Activated CD8-positive, alpha-beta memory T cell treated with anti-CD3 and anti-CD28 coated beads, Interleukin-2, amount 50 U/mL, for 1 hour (primary cell): Measurements from ENCODE around the gene RALGDS.
"Not testable (repeated sequence)": the region's sequence is repeated elsewhere in the genome, so short reads cannot be mapped to it uniquely, and the experiment has no call there.

Source experiments
- DNase-seq: peaks from one replicate; pipeline ENCODE4 v3.0.0-alpha.2; 2020; ENCODE audit errors: extremely low read depth

Gene RALGDS

DNA sequence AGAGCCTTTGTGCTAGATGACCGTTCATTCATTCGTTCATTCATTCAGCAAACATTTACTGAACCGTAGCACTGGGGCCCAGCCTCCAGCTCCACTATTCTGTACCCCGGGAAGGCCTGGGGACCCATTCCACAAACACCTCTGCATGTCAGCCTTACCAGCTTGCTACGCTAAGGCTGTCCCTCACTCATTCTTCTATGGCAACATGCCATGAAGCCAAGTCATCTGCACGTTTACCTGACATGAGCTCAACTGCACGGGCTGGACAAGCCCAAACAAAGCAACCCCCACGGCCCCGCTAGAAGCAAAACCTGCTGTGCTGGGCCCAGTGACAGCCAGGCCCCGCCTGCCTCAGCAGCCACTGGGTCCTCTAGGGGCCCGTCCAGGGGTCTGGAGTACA lies 53.2 kb downstream of the RALGDS start:
- DNase-seq, result no peak

DNA sequence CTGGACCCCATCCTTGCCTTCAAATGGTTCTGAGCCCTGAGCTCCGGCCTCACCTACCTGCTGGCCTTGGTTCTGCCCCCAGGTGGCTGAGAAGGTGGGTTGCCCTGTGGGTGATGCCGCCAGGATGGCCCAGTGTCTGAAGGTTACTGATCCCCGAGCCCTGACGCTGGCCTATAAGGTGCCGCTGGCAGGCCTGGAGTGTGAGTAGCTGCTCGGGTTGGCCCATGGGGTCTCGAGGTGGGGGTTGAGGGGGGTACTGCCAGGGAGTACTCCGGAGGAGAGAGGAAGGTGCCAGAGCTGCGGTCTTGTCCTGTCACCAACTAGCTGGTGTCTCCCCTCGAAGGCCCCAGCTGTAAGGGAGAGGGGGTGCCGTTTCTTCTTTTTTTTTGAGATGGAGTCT lies 54.0 kb downstream of the RALGDS start:
- DNase-seq, result no peak

DNA sequence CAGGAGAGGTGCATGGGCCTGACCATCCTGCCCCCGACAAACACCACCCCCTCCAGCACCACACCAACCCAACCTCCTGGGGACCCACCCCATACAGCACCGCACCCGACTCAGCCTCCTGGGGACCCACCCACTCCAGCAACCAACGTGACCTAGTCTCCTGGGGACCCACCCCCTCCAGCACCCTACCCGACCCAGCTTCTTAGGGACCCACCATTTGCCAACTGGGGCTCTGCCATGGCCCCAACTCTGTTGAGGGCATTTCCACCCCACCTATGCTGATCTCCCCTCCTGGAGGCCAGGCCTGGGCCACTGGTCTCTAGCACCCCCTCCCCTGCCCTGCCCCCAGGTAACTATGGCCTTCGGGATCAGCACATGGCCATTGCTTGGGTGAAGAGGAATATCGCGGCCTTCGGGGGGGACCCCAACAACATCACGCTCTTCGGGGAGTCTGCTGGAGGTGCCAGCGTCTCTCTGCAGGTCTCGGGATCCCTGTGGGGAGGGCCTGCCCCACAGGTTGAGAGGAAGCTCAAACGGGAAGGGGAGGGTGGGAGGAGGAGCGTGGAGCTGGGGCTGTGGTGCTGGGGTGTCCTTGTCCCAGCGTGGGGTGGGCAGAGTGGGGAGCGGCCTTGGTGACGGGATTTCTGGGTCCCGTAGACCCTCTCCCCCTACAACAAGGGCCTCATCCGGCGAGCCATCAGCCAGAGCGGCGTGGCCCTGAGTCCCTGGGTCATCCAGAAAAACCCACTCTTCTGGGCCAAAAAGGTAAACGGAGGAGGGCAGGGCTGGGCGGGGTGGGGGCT lies 54.7 kb downstream of the RALGDS start:
- DNase-seq, result no peak

DNA sequence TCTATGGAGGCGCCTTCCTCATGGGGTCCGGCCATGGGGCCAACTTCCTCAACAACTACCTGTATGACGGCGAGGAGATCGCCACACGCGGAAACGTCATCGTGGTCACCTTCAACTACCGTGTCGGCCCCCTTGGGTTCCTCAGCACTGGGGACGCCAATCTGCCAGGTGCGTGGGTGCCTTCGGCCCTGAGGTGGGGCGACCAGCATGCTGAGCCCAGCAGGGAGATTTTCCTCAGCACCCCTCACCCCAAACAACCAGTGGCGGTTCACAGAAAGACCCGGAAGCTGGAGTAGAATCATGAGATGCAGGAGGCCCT lies 56.0 kb downstream of the RALGDS start:
- DNase-seq, result no peak

- no peak for DNase-seq
Observed at GRCh38 chr9:133064241-133065069, 56.6 kb downstream of the RALGDS start.

DNA sequence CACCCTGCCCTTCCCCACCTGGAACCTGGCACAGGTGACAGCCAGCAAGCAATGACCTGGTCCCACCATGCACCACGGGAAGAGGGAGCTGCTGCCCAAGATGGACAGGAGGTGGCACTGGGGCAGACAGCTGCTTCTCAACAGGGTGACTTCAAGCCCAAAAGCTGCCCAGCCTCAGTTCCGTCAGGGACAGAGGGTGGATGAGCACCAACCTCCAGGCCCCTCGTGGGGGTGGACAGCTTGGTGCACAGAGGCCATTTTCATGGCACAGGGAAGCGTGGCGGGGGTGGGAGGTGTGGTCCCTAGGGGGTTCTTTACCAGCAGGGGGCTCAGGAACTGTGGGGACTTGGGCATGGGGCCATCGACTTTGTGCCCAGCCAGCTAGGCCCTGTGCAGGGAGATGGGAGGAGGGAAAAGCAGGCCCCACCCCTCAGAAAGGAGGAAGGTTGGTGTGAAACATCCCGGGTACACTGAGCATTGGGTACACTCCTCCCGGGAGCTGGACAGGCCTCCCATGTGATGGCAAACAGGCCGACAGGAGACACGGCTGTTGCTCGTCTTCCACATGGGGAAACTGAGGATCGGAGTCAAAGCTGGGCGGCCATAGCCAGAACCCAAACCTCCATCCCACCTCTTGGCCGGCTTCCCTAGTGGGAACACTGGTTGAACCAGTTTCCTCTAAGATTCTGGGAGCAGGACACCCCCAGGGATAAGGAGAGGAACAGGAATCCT lies 57.4 kb downstream of the RALGDS start:
- DNase-seq, result no peak

DNA sequence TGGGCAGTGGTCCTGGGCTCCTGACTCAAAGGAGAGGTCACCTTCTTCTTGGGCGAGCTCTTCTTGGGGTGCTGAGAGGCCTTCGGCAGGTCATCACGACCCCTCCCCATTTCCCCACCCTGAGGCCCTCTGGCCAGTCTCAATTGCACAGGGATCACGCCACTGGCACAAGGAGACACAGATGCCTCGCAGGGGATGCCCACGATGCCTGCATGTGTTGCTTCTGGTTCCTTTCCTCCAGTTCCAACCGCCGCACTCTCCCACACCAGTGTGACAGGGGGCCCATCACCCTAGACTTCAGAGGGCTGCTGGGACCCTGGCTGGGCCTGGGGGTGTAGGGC lies 57.9 kb downstream of the RALGDS start:
- no peak for DNase-seq

DNA sequence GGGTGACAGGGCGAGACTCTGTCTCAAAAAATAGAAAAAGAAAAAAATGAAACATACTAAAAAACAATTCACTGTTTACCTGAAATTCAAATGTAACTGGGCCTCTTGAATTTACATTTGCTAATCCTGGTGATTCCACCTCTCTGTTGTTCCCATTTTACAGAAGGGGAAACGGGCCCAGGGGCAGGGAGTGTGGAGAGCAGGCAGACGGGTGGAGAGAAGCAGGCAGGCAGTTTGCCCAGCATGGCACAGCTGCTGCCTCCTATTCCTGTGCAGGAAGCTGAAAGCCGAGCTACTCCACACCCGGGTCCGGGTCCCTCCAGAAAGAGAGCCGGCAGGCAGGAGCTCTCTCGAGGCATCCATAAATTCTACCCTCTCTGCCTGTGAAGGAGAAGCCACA lies 58.5 kb downstream of the RALGDS start:
- DNase-seq, result not testable (repeated sequence)

DNA sequence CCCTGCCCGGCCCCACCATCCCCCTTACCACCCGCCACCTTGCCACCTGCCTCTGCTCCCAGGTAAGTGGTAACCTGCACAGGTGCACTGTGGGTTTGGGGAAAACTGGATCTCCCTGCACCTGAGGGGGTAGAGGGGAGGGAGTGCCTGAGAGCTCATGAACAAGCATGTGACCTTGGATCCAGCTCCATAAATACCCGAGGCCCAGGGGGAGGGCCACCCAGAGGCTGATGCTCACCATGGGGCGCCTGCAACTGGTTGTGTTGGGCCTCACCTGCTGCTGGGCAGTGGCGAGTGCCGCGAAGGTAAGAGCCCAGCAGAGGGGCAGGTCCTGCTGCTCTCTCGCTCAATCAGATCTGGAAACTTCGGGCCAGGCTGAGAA lies 59.3 kb downstream of the RALGDS start, which contains the start of gene CEL:
CEL (plus strand) TSS at position 218 of the 382 bp plus-strand sequence; CDS start at position 240, 22 bp downstream.
- DNase-seq, result not testable (repeated sequence)

GRCh38 chr9:133061019-133061763 lies 59.8 kb downstream of the RALGDS start:
- not testable (repeated sequence) for DNase-seq

DNA sequence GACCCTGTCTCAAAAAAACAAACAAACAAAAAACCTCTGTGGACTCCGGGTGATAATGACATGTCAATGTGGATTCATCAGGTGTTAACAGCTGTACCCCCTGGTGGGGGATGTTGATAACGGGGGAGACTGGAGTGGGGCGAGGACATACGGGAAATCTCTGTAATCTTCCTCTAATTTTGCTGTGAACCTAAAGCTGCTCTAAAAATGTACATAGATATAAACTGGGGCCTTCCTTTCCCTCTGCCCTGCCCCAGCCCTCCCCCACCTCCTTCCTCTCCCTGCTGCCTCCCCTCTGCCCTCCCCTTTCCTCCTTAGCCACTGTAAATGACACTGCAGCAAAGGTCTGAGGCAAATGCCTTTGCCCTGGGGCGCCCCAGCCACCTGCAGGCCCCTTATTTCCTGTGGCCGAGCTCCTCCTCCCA lies 60.6 kb downstream of the RALGDS start:
- no peak for DNase-seq

GRCh38 chr9:133059623-133060022 lies 61.4 kb downstream of the RALGDS start:
- DNase-seq, result no peak

GRCh38 chr9:133058550-133059320 lies 62.3 kb downstream of the RALGDS start:
- DNase-seq, result no peak

GRCh38 chr9:133058071-133058470 lies 63.0 kb downstream of the RALGDS start:
- DNase-seq, result no peak

GRCh38 chr9:133057553-133057952 lies 63.5 kb downstream of the RALGDS start:
- DNase-seq, result no peak

- DNase-seq, result no peak
Observed at GRCh38 chr9:133057006-133057405, 64.0 kb downstream of the RALGDS start.

DNA sequence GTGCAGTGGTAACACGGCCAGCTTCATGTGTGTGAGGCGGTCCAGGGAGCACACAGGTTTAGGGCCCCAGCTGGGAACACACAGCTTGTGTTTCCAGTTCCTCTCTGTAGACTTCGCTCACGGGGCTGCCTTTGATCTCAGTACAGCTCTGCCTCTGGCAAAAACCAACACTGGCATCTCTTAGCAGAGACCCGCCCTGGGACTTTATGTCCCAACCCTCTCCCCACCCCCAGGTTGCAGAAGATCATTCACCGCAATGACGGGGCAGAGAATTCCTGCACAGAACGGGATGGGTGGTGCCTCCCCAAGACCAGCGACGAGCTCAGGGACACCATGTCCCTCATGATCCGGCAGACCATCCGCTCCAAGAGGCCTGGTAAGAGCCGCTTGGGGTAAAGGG lies 64.5 kb downstream of the RALGDS start:
- DNase-seq, result no peak

DNA sequence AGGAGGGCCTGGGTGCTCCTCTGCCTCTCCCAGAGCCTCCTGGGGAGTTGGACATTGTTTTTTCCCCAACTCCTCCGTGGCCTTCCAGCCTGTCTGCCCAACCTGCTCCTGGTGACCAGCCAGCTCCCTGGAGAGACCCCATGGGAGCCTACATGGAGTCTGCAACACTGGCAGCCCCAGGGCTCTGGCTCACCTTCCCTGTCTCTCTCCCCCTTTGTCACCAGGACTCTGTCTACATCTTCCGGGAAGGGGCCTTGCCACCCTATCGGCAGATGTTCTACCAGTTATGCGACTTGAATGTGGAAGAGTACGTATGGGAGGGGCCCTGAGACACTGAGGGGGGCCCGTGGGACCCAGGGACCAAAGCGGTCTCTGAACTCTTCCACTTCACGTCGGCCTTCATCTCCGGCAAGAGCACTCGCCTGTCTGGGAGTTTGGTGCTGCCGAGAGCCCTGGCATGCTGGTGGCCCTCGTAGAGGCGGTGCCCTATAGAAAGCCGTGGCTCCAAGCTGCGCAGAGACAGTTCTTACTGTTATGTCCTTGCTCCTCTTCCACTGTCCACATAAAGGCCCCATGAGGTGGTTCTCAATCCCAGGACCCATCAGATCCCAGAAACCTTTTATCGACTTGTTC lies 65.1 kb downstream of the RALGDS start:
- DNase-seq, result no peak

DNA sequence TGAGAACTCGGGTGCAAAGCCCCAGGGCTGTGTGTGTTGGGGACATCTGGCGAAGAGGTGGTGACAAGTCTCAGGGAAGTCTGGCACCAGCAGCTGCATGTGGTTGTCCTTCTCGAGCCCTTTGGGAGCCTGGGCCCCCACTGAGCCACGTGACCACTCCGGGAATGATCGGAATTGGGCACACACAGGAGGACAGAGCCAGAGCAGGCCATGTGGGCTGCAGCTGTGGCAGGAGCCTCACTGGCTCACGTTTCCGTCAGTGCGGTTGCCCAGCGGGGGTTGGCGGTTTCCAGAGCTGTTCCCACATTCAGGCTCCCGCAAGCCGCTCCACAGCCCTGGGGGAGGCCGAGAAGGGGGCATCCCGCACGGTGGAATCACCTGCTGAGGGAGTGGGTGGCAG lies 66.1 kb downstream of the RALGDS start:
- no peak for DNase-seq

DNA sequence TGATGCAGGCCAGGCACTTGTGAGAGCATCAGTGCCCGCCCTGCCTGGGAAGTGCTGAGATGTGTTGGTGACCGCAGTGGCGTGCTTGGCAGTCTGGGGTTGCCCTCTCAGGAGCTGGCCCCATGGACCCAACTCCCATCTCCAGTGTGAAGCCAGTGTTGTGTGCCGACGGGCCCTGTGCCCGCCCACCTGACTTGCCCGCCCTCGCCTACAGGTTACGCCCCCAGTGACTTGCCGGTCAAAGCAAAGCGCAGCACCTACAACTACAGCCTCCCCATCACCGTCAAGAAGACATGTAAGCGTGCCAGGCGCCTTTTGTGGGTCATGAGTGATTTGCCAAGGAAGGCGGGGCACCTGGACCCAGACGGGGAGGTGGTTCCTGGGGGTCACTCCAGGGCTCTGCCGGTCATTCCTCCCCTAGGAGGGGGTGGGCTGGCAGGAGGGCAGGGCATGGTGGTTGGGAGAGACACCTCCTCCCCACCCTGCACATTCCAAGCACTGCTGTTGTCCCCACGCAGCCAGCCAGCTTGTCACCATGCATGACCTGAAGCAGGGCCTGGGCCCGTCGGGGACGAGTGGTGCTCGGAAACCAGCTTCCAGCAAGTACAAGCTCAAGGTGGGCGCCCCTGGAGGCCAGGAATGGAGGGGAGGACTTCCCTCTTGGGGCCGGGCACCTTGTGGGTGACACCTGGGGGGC lies 66.7 kb downstream of the RALGDS start:
- no peak for DNase-seq
